Mammary epithelial cell (primary cell): Measurements from ENCODE around the gene SPINT2.

Experiments
- EZH2 ChIP-seq: IDR thresholded peaks from 2 replicates; pipeline ENCODE4 v1.6.1; 2012; ENCODE audit warnings: low read length, inconsistent platforms, borderline replicate concordance
- TF ChIP-seq, protein P1 (sequence below), 2 donors: IDR thresholded peaks in 1 of 2; conservative IDR thresholded peaks in 1 of 2; 2 replicates each; pipeline ENCODE4 v1.5.1; 2011 to 2012; ENCODE audit warnings: inconsistent platforms in 2 of 2, low read length in 2 of 2, mild to moderate bottlenecking in 2 of 2, control low read depth in 1 of 2, low read depth in 1 of 2; ENCODE audit not compliant: insufficient read depth in 1 of 2; ENCODE audit errors: extremely low read depth in 1 of 2

DNA sequence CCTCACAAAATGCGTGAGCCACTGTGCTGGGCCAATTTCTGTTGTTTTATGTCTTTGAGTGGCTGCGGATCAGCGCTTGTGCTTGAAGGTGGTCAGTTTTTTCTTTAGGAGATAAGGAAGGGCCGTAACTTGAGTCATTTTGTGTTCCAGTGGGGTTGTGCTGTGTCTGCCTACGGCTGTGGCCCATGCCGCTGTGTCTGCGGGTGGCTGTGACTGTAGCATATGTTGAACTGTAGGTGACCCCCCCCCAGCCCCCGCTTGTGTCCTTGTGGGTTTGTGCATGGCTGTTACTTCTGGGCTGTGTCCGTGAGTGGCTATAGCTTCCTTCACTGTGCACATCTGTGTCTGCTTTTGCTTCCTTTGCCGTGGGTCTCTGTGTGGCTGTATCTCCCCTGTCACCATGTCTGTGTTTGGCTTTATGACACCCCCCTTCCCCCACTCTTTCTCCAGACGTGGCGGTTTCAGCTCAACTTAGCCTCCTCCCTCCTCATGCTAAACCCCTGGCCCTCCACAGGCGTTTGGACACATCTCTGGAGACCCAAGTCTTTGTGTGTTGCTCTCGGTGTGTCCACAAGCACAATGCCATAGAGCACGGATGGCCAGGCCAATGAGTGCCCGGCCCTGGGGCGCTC, 8.9 kb upstream of the SPINT2 start:
- TF ChIP-seq, protein P1, sequence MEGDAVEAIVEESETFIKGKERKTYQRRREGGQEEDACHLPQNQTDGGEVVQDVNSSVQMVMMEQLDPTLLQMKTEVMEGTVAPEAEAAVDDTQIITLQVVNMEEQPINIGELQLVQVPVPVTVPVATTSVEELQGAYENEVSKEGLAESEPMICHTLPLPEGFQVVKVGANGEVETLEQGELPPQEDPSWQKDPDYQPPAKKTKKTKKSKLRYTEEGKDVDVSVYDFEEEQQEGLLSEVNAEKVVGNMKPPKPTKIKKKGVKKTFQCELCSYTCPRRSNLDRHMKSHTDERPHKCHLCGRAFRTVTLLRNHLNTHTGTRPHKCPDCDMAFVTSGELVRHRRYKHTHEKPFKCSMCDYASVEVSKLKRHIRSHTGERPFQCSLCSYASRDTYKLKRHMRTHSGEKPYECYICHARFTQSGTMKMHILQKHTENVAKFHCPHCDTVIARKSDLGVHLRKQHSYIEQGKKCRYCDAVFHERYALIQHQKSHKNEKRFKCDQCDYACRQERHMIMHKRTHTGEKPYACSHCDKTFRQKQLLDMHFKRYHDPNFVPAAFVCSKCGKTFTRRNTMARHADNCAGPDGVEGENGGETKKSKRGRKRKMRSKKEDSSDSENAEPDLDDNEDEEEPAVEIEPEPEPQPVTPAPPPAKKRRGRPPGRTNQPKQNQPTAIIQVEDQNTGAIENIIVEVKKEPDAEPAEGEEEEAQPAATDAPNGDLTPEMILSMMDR (conservative IDR thresholded peaks at IDR 0.05 in 1 of 2, IDR thresholded peaks at IDR 0.05 in 1 of 2; ENCODE audit: extremely low read depth in 1 of 2, insufficient read depth in 1 of 2, low read depth in 1 of 2, low read length in 2 of 2): no peak
- no peak for TF ChIP-seq EZH2
